HAP-1 (cell line): ENCODE results near the gene SCAMP4.

Experiments used
- DNase-seq, 2 experiments: peaks; one replicate each; pipeline ENCODE4 v3.0.0-alpha.2; 2016 to 2020; ENCODE audit warnings: low spot score in 2 of 2
- H3K27me3 ChIP-seq: fragments of 250-450 bp; sonication (Bioruptor Pico); 2 replicates; pipeline ENCODE4 v1.5.1; 2020; ENCODE audit warnings: low read depth, mild to moderate bottlenecking, moderate library complexity
- H3K36me3 ChIP-seq: fragments of 250-450 bp; sonication (Bioruptor Pico); replicated peaks from 2 replicates; pipeline ENCODE4 v1.5.1; 2020; ENCODE audit warnings: mild to moderate bottlenecking
- H3K4me1 ChIP-seq: fragments of 250-450 bp; sonication (Bioruptor Pico); 2 replicates; pipeline ENCODE4 v1.5.1; 2020; ENCODE audit warnings: mild to moderate bottlenecking
- H3K4me3 ChIP-seq: fragments of 250-450 bp; sonication (Bioruptor Pico); 2 replicates; pipeline ENCODE4 v1.5.1; 2020; ENCODE audit warnings: mild to moderate bottlenecking, moderate library complexity
- H3K9me3 ChIP-seq: fragments of 250-450 bp; sonication (Bioruptor Pico); 2 replicates; pipeline ENCODE4 v1.5.1; 2020; ENCODE audit warnings: mild to moderate bottlenecking, moderate library complexity
- in situ Hi-C: fragments of 300-500 bp; cut with MboI; formaldehyde crosslinking; loops from 3 replicates; pipeline ENCODE4 v1.14.3; 2020; ENCODE audit warnings: low sequenced_read_pairs, inconsistent platforms, mixed read lengths

Gene SCAMP4, protein sequence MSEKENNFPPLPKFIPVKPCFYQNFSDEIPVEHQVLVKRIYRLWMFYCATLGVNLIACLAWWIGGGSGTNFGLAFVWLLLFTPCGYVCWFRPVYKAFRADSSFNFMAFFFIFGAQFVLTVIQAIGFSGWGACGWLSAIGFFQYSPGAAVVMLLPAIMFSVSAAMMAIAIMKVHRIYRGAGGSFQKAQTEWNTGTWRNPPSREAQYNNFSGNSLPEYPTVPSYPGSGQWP

DNA sequence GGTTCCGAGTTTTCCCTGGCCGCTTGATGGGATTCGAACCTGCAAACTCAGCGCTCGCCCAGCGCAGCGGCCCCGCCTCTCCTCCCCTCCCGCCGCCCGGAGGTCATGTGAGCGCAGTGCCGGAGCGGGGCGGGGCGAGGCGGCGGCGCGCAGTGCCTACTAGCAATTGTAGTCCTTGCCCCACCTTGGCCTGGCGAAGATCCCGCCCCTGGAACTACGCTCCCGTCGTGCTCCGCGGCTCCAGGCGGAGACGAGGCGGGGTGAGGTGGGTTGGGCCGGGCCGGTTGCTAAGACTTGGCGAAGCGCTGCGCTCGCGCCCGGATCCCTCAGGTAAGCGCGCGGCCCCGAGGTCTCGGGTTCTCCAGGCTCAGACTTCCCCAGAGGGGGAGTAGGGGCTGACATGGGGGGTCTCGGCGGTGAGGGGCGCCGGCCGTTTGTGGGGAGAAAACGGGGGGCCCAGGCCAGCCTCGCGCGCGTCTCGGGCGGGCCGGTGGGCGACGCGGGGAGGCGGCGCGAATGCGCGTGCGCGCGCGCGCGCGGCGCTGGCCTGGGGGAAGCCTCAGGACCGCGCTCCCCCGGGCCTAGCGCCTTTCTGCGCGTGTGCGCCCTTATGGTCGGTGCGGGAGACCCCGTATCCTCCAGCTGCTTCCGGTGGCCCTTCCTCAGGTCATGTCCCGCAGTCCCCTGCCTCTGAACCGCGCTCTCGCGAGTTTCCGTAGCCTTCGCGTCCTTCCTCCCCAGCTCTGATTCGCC is at the start of gene SCAMP4, which contains the start of gene ADAT3:
TSS of gene SCAMP4 (plus strand) at position 290 of the 753 bp plus-strand sequence. CDS start 9,621 bp downstream, outside the sequence.
TSS of gene ADAT3 (plus strand) at position 290 of the 753 bp plus-strand sequence. CDS start 6,649 bp downstream, outside the sequence.
- DNase-seq, result peak; percentile 98 to 100
- Histone ChIP-seq H3K9me3 (no peaks in the 10 kb centered on the region), H3K36me3 (peaks cover 7% of the 10 kb centered on the region; the same call in 1 of the 2 replicates), H3K27me3 (no peaks in the 10 kb centered on the region), H3K4me1 (peaks cover 2% of the 10 kb centered on the region), H3K4me3 (peak within 1 kb of the TSS; percentile 76)
- in situ Hi-C loops, result no loop called here

DNA sequence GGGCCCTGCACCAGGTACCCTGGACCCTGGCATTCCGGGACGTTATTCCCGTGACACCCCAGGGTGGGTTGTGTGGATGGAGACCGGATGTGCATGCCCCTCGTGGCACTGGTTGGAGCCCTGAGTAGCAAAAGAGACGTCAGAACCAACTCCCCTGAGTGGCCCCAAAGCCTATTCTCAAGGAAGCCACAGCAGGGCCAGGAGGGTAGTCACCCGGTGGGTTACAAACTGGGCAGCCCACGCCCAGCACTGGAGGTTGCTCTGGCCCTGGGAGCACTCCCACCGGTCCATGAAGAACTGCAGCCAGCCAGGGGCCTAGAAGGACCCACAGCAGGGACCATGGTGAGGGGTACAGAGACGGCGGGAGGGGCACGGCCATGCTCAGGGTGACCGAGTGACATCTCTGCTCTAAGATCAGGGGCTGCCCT is 49.4 kb upstream of the SCAMP4 start:
- H3K36me3 ChIP-seq, result peaks cover 4% of the 10 kb centered on the region; the same call in 1 of the 2 replicates
- H3K9me3 ChIP-seq, result no peaks in the 10 kb centered on the region
- H3K27me3 ChIP-seq, result no peaks in the 10 kb centered on the region
- no peak for DNase-seq
- in situ Hi-C loops, result no loop called here
- peaks cover 45% of the 10 kb centered on the region for H3K4me1 ChIP-seq
- peak overlapping the region; percentile 3; the same call in 1 of the 2 replicates for H3K4me3 ChIP-seq

DNA sequence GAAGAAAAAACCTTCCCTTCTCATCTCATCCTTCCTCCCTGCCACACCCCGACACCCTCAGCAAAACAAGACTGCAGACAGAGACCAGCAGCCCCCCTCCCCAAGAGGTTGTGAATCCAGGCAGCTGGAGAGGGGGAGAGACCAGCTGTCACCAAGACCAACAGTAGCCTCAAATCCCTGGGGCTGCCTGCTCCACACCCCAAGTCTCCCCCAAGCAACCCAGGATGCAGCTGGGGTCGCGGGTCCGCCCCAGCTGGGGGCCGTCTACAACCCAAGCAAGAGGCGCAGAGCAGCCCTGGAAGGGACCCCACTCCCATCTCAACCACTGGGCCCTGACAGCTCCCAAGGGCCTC is 48.9 kb upstream of the SCAMP4 start:
- no peak for DNase-seq
- Histone ChIP-seq H3K4me1 (peaks cover 45% of the 10 kb centered on the region), H3K4me3 (no peak overlapping the region; the same call in 1 of the 2 replicates), H3K9me3 (no peaks in the 10 kb centered on the region), H3K36me3 (peaks cover 4% of the 10 kb centered on the region; the same call in 1 of the 2 replicates), H3K27me3 (no peaks in the 10 kb centered on the region)
- in situ Hi-C loops, result no loop called here

DNA sequence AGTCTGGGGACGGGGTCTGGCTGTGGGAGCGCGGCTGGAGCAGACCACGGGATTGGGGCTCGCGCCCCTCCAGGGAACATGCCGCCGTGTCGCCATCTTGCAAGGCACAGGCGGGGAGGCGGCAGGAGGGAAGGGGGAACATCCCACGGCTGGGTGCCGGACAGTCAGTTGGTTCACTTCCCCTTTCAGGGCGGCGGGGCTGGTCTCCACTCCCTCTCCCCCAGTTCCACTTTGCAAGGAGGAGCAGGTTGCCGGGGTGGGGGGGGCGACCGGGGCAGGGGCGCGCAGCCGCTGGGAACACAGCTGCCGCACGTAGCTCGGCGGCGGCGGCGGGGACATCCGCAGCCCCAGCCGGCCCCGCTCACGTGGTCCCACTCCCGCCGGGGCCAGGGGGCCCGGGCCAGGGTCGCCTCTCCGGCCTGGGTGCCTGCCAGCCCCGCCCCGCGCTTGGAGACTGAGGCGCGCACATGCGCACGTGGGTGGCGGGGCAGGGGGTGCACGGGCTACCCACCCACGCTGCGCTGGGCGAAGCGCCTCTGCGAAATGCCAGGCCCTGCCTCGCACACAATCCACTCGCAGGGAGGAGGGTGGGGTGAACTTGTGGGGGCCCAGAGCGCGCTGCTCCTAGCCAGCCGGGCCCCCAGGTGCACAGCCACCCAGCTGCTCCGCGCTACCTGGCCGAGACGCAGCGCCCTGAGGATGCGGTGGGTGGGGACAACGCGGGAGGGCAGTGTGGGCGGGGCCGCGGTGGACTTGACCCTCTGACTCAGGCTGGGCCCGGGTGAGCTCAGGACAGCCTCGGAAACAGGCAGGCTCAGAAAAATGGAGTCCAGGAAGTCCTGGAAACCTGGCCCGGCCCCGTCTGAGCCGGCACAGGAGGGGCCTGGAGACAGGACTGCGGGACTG is 48.2 kb upstream of the SCAMP4 start:
- Histone ChIP-seq H3K4me3 (peak overlapping the region; percentile 6), H3K27me3 (no peaks in the 10 kb centered on the region), H3K4me1 (peaks cover 45% of the 10 kb centered on the region), H3K9me3 (no peaks in the 10 kb centered on the region), H3K36me3 (peaks cover 4% of the 10 kb centered on the region; the same call in 1 of the 2 replicates)
- DNase-seq, result peak in 1 of 2 experiments; percentile 68
- in situ Hi-C loops, result no loop called here

DNA sequence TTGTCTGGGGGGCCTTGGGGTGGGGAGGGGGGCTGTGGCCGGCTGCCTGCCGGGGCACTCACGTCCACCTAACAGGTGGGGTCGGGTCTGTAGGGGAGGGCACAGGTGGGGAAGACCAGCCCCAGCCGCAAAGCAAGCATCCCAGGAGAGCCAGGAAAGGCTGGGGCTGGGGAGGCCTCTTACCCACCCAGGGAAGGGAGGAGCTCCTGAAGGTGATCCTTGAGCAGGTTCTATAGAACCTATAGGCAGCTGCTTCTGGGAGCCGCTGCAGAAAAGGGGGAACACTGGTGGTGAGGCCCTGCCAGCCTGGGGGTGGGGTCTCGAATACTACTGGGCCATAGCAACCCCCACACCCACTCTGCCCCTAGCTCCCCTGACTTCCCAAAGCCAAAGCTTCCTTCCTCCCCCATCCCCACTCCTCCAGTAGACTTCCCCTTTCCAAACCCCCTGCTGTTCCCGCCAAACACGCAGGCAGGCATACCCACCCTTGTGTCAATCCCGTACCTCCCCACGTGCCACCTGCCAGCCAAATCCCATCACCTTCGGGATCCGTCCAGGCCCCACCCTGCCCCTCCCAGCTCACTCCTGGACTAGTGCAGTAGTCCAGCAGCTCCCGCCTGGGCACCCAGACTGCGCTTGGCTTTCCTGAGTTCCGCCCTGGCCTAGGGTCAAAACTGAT is 47.4 kb upstream of the SCAMP4 start:
- Histone ChIP-seq H3K9me3 (no peaks in the 10 kb centered on the region), H3K4me1 (peaks cover 45% of the 10 kb centered on the region), H3K27me3 (no peaks in the 10 kb centered on the region), H3K36me3 (peaks cover 4% of the 10 kb centered on the region; the same call in 1 of the 2 replicates), H3K4me3 (no peak overlapping the region; the same call in 1 of the 2 replicates)
- DNase-seq, result no peak
- in situ Hi-C loops, result no loop called here

DNA sequence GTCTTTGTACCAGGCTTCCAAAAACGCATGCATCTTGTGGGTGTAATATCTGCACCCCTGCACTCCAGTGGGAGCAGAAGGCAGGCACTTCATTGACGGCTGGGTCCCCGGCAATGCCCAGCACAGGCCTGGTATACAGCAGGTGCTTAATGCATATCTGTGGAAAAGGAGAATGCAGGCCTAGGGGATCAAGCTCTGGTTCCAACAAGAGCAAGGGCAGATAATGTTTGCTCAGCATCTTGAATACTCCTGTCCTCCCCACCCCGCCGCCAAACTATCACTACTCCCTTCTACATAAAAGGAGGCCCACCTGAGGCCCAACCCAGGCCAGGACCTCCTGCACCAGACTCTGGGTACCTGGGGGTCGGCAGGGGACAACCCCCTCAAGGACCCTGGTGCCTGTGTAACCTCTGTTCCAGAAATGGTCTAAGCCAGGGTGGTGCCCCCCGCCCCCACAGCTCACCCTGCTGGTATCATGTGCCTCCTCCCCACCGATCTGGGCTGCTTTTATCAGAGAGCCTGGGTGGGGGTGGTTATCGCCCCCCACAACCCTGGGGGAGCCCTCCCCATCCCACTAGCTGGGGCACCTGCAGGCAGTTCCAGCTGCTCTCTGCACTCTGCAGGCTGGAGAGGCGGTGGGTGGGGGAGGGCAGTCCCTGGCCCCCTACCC is 46.7 kb upstream of the SCAMP4 start:
- no peak overlapping the region for H3K4me3 ChIP-seq
- DNase-seq, result no peak

DNA sequence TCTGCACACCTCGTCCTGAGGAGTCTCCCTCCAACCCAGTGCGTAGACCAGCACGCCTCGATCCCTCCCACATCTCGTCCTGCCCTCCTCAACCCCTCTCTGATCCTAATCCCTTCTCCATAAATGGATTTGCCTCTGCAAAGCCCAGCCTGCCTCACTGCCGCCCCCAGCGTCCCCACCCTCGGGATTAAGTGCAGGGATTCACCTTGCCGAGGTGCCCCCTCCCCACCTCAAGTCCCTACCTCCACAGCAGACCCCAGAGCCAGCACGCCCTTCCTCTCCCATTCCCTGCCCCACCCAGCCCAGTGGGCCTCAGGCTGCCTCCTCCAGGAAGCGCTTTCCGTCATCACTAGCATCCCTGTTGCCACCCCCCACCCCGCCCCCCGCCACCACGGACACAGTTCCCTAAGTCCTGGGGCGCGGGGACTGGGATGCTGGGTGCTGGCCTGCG is 45.8 kb upstream of the SCAMP4 start:
- peak in 1 of 2 experiments; percentile 75 for DNase-seq
- H3K4me1 ChIP-seq, result peaks cover 42% of the 10 kb centered on the region
- in situ Hi-C loops, result no loop called here

More for the DNA sequence above, 46.7 kb upstream of the SCAMP4 start:
- no peaks in the 10 kb centered on the region for H3K9me3 ChIP-seq
- in situ Hi-C loops, result no loop called here
- H3K4me1 ChIP-seq, result peaks cover 43% of the 10 kb centered on the region
- H3K36me3 ChIP-seq, result 0 out of 2 replicates have a peak, but pooled peaks cover 4% of the 10 kb centered on the region
- H3K27me3 ChIP-seq, result no peaks in the 10 kb centered on the region

DNA sequence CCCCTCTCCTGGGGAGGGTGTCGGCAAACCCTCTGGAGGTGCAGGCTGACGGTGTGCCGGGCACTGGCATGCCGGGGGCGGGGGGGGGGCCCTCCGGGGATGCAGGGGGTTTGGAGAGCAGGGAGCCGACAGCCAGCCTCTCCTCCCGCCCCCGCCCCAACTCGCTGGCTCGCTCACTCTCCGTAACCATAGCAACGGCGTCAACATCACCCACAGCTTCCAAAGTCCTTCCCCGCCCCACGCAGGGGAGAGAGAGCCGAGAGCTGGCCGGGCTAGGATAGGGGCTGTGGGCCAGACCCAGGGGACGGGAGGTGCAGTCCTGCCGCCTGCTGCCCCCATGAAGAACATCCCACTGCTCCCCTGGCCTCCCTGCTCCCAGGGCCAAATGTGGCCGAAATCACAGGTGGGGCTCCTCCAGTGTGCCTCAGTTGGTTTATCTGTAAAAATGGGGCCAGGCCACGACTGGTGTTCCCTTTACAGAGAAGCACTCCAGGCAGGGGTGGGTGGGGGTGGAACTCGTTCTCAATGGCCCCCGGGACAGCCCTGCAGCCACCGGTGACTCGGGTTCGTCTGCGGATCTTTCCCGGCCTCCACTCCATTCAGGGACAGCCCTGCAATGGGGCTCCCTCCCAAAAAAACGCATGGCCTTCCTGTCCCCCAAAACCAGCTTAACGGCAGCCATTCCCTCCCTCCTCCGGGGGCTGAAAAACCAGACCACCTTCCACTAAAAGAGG is 45.0 kb upstream of the SCAMP4 start:
- peak; percentile 67 to 91 for DNase-seq
- in situ Hi-C loops, result no loop called here
- Histone ChIP-seq H3K36me3 (no peaks in the 10 kb centered on the region), H3K27me3 (no peaks in the 10 kb centered on the region), H3K4me1 (peaks cover 40% of the 10 kb centered on the region), H3K9me3 (no peaks in the 10 kb centered on the region), H3K4me3 (peak overlapping the region; percentile 75)

More for the DNA sequence above, 45.8 kb upstream of the SCAMP4 start:
- Histone ChIP-seq H3K9me3 (no peaks in the 10 kb centered on the region), H3K27me3 (no peaks in the 10 kb centered on the region), H3K4me3 (peak overlapping the region; percentile 75), H3K36me3 (no peaks in the 10 kb centered on the region)

DNA sequence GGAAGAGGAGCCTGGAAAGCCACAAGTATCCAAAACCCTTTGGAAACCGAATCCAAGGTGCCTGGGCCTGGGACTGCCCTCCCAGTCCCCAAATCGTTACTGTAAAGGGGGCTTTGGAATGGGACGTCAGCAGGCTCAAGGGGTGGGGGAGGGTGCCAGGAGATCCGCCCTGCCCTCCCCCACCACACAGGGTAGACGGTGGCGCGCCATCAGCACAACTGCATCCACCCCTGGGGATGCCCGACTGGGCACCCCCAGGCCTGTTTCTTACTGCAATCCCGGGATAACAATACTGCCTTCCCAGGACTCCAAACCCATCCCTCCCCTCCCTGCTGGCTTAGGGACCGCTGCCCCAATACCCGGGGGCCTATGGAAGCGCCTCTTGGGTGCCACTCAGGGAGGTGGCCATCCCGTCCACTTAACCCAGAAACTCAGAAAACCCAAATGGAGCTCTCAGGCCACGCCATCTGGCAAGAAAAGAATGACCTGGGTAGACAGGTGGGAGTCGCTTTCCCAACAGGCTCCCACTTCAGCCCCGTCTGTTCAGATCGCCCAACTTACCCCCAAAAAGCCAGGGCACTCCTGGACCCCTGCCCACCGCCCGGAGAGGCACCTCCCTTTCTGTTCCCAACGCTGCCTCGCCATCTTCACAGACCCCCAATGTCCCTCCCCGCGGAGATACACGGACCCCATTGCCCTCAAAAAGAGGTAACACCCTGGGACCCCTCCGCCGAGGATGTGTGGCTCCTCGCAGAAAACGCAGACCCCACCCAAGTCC is 44.2 kb upstream of the SCAMP4 start:
- peak in 1 of 2 experiments; percentile 30 for DNase-seq
- Histone ChIP-seq H3K9me3 (no peaks in the 10 kb centered on the region), H3K4me1 (peaks cover 35% of the 10 kb centered on the region), H3K4me3 (peak overlapping the region; percentile 75), H3K27me3 (no peaks in the 10 kb centered on the region), H3K36me3 (no peaks in the 10 kb centered on the region)
- in situ Hi-C loops, result no loop called here

DNA sequence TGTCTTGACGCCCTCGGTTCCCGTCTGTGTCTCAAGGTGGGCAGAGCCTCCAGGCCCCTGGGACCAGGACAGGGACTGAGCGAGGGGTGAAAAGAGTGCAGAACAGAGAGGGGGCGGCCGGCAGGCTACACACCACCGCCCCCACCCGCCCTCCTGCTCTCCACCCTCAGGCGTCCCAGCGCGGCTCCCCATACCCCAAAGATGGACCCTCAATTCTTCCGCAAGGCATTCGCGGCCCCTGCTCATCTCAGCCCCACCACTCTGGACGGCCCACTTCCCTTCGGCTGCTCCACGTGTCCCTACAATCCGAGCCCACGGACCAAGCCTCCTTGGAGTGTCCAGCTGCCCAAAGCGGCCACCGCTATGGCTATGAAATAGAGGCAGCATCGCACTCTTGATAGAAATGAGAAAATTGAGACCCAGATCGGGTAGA is 43.6 kb upstream of the SCAMP4 start:
- H3K27me3 ChIP-seq, result no peaks in the 10 kb centered on the region
- in situ Hi-C loops, result no loop called here
- H3K4me3 ChIP-seq, result peak overlapping the region; percentile 75
- H3K4me1 ChIP-seq, result peaks cover 29% of the 10 kb centered on the region
- DNase-seq, result peak in 1 of 2 experiments; percentile 32
- H3K9me3 ChIP-seq, result no peaks in the 10 kb centered on the region
- no peaks in the 10 kb centered on the region for H3K36me3 ChIP-seq

DNA sequence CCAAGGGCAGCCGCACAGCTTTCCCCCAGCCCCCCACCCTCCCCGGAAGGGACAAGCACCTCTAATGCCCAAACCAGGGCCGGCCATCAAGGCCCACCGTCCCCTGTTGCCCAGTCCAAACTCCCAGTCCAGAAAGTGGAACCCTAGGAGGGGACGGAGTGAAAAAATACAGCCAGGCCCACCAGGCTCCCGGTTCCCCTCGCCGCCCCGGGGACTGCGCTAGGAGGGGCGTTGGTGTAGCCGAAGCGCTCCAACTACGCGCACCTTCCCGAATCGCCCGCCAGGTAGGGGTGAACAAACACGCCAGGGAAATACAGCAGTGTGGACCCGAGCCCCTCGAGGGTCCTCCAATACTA is 43.2 kb upstream of the SCAMP4 start:
- no peak for DNase-seq
- Histone ChIP-seq H3K4me1 (peaks cover 27% of the 10 kb centered on the region), H3K27me3 (no peaks in the 10 kb centered on the region), H3K4me3 (peak overlapping the region; percentile 75), H3K36me3 (no peaks in the 10 kb centered on the region), H3K9me3 (no peaks in the 10 kb centered on the region)
- in situ Hi-C loops, result no loop called here
